Stromal cell of bone marrow (primary cell): ENCODE results near the gene TNNT2.

ENCODE experiments used
- DNase-seq: peaks from one replicate; pipeline ENCODE4 v3.0.0-alpha.2; 2012; ENCODE audit warnings: low read depth

The TNNT2 gene

GRCh38 chr1:201377611-201378092, at the start of gene TNNT2:
TNNT2 (minus strand) TSS chr1:201377680; CDS start chr1:201373254, 4,426 bp downstream.
- no peak for DNase-seq

DNA sequence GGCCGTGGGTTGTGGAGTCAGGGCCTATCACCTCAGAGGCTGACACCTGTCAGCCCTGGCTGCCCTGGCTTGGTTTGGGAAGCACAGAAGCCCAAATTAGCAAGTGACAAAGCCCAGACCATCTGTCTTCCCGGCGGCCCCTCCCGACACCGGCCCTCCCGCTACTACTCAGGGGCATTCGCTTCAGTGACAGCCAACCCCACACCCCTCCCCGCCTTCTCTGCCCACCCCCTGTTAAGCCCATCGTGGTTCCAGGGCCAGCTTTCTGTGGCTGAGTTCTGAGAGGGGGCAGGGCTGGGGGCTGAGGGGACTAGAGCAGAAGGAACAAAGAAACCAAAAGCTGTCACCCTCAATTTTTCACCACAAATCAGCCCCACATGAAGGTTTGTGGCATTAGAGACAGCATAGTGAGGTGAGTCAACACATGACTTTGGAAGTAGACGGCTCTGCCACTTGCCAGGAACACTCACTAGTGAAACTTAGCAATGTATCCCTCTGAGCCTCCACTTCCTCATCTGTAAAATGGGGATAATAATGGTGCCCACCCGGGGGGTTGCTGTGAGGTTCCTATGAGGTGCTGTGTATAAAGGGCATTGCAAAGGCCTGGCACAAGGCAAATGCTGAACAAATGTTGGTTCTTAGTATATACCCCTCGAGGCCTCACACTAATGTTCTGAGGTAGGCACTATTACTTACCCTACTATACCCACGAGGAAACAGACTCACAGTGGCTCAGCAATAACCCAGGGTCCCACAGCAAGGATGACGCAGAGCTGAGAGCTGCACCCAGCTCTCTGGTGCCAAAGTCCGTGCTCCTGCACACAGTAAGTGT, 49.2 kb upstream of the TNNT2 start:
- DNase-seq: no peak

- no peak for DNase-seq
These were observed 46.7 kb upstream of the TNNT2 start for GRCh38 chr1:201424146-201424545.

- DNase-seq: no peak
These were observed 46.2 kb upstream of the TNNT2 start for GRCh38 chr1:201423655-201424054.

- DNase-seq: no peak
These were observed 45.1 kb upstream of the TNNT2 start for GRCh38 chr1:201422436-201423030.

GRCh38 chr1:201422026-201422425, 44.5 kb upstream of the TNNT2 start:
- DNase-seq: no peak

DNA sequence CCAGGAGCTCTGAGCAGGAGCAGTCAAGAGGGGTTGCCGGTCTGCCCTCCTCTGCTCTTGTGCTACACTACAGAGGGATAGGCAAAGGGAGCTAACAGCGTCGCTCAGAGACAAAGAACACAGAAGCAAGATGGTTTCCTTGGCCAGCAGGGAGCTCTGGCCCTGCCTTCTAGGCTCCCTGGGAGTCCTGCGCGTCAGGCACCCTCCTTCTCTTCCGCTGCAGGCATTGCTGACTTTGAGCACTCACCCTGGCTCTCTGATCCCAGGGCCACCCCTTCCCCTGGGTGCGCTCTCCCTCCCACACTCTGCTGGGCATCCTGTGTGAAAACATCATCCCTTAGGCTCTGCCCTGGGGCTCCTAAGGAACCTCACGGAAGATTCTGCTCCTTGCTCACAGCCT, 43.6 kb upstream of the TNNT2 start:
- no peak for DNase-seq

GRCh38 chr1:201420608-201421002, 43.1 kb upstream of the TNNT2 start:
- DNase-seq: no peak

DNA sequence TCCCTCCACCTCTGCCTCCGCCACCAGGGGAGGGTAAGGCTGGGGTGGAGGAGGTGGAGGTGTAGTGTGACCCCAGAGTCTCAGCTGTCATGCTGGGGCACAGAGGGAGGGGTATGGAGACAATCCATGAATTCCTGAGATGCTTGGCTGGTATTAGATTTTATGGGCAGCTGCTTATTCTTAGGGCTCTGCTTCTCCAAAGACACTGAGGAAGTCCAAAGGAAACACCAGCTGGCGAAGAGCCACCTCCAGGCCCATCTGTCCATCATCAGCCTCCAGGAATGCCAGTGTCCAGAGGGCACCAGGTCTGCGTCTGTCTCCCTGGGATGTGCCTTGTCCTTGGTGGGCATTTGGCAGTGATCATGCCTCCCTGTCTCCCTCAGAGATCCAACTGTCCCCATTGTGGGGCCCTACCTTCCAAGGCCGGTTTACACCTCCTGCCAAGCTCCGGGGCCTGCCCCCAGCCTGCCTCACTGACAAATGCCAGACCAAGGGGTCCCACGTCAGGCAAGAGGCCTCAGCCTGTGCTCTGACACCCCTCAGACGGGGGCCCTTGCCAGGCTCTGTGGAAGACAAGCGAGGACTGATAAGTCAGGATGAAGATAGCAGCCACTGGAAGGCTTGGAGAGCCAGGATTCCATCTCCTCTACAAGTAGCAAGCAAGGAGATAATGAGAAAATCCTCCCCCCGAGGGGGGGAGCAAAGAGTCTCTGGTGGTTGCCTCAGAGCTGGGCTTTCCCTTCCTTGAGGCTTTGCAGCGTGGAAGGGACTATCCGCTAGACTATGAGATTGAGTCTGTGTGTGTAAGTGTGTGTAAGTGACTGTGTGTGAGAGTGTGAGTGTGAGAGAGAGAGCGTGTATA, 42.5 kb upstream of the TNNT2 start:
- DNase-seq: no peak

DNA sequence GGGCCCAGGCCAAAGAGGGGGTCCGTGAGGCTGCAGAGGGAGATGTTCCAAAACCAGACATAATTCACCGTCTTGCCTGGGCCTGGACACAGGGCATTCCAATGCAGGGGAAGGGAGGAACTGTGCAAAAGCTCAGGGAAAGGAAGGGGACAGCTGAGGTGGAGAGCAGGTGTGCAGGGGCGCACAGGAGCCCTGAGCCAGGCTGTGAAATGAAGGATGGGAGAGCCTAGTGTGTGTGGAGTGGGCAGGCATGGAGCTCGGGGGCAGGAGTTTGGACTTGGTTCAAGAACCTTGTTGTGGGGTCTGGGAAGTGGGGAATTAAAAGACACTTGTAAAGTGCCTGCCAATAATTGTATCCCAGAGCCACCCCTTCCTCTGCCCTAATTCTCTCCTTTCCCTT, 41.8 kb upstream of the TNNT2 start:
- DNase-seq: no peak

DNA sequence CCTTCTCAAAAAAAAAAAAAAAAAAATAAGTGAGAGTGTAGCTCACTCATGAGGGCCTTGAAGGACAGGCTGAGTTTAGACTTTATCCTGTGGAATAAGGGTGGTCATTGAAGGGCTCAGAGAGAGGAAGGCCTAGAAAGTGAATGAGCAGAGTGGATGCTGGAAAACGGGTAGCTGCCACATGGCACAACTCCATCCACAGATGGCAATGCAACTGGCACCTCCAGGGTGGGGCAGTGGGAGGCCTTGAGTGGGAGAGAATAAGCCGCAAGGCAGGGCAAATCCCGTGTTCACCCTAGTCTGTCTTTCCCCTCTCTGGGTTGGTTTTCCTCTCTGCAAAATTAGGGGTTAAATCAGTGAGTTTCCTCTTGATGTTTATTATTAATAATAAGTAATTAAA, 41.0 kb upstream of the TNNT2 start:
- no peak for DNase-seq

DNA sequence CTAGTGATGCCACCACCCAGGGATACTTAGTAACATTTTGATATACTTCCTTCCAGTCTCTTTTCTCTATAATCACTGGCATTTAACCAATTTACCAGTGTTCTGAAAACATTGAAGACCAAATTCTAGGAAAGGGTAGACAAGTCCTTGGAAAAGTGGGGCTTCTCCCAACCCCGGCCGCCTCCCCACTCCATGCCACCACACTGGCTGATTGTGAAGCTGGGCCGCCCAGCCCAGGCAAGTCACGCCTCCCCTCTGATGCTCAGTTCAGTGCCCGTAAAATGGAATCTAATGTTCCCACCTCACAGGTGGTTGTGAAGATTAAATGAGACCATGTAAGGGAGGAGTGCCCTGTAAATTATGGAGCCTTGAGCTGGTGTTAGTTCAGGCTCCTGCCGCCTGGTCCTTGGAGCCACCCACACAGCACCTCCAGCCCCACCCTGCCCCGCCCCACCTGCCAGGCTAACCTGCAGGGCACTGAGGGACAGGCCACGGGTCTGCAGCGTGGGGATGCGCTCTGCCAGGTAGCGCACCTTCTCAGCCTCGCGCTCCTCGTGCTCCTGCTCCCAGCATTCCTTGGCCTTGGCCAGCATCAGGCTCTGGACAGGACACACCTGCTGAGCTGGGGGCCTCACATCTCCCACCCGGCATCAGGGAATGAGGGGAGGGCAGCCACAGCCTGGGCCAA, 36.7 kb upstream of the TNNT2 start:
- no peak for DNase-seq

- DNase-seq: no peak
These were observed 33.8 kb upstream of the TNNT2 start for GRCh38 chr1:201411292-201411691.

GRCh38 chr1:201409440-201409839, 32.0 kb upstream of the TNNT2 start:
- DNase-seq: no peak

GRCh38 chr1:201408834-201409200, 31.3 kb upstream of the TNNT2 start:
- DNase-seq: no peak

DNA sequence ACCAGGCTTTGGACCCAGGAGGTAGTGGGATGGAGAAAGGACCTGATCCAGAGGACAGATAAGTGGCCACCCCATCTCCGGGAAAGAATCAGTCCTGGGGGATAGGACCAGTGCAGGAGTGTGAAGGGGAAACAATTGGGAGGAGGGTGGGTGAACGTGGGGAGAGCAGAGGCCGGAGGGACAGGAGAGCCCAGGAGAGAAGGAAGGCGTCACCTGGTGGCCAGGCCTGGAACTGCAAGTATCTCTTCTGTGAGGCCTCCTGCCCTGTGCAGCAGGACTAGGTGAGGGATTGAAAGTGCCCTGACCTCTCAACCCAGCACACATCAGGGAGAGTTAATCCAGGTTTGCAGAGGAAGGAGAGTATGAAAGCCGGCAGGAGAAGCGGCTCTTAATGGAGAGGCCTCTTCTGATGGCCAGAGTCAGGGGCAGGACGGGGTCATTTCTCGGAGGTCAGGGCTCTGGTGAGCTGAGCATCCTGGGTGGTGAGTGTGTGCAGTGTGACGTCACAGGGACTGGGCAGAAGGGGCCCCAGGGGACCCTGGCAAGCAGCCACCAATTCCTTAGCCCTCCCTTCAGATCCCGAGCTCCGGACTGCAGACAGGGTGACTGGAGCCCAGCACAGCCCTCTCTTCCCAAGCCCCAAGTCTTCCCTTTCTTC, 30.8 kb upstream of the TNNT2 start:
- DNase-seq: peak; percentile 45

DNA sequence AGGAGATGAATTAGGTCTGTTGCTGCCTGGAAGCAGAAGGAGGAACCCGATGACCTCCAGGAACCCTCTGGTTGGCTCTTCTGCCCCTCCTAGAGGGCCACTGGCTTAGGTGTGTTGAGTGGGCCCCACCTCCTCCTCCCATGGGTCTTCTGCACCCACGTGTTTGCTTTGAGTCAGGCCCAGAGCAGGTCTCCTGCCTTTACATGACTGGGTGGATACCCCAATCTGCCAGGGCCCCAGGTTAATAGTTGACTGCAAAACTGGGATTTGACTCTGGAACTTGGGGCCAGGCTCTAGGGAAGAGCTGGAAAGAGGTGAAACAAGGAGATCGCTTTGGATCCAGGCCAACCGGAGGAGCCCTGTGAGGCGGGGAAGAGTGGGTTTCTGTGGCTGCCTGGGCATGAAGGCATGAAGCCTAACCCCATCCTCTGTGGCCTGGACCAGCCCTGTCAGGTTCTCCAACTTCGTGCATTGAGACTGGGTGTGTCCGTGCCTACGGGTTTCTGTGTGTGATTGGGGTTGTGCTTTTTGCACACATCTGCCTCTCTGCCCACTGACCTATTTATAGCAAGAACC, 29.4 kb upstream of the TNNT2 start:
- DNase-seq: no peak

DNA sequence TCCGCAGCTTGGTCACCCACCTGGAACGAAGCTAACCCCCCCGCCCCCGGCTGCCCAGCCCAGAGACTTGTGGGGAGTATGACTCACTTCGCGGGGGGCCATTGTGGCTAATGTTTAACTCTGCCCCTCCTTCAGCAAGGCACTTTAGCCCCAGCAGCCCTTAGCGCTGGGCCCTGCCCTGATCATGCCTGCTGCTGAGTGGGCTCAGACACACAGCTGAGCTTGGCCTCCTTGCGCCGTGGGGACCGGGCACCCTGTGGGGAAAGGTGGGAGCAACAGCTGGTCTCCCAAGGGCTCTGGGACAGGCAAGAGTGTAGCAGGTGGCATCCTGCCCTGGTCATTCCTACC, 28.0 kb upstream of the TNNT2 start:
- DNase-seq: no peak

GRCh38 chr1:201404722-201405483, 27.4 kb upstream of the TNNT2 start:
- DNase-seq: no peak

- DNase-seq: no peak
These were observed 26.6 kb upstream of the TNNT2 start for GRCh38 chr1:201404055-201404454.

DNA sequence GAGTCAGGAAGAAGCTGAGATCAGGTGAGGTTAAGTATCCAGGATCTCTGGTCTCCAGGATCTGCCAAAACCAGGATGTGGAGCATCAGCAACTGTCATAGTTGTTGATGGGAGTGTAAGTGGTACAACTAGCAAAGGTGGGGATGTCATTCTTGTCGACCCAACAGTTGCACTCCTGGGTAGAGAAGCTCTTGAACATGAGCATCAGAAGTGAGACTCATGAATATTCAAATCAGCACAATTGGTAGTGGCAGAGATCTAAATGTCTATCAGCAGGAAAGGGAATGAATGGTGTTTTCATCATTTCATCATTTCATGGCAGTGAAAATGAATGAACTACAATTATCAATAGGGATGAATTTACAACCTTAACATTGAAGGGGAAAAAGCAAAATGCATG, 25.9 kb upstream of the TNNT2 start:
- DNase-seq: no peak
